ENCODE measurements around the gene PRKCD. TPM values are rescaled to one million over a fixed set of nuclear protein-coding genes. Genes with fewer than 3 reads are reported as not detected.

PRKCD gene
- total RNA-seq, 1 donor from 2014 or later: 103 TPM

DNA sequence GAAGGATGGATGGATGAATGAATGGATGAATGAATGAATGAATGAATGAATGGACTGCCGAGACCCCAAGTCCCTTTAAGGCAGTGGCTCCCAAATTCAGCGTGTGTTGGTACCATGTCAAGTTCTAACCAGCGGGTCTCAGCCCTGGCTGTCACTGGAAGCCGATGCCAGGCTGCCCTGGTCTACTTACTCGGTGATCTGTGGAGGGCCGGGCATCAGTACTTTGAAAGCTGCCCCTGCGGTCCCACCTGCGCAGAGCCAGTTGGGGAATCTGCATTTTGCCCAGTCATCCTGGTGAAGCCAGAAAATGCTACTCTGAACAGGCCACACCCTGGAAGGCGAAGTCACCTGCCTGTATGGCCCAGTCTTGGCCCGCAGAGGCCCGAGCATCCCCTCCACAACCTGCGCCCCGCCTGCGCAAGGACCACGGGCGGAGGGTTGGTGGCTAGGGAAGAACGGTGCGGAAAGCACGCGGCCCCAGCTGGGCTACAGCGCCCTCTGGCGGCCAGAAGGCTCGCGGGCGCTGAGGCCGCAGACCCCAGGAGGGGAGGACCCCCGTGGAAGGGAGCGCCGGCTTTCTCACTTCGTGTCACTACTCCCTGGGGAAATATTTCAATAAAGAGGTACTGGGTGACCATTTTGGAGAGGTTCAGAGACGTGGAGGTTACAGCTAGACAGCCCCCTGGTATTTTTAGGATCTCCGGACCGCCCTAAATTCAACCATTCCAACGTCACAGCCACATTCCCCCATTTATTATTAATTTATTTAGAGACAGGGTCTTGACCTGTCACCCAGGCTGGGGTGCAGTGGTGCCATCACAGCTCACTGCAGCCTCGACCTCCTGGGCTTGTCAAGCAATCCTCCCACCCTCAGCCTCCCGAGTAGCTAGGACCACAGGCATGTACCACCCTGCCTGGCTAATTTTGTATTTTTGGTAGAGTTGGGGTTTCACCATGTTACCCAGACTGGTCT lies 34.9 kb downstream of the PRKCD start:
- ATAC-seq (peak; percentile 84), DNase-seq (peak; percentile 75)
- no peaks in the 10 kb centered on the region for H3K27me3 ChIP-seq (ENCODE audit: low read depth)
- peak; percentile 99 for TF ChIP-seq CTCF (IDR thresholded peaks at IDR 0.05)
- H3K9me3 ChIP-seq: no peaks in the 10 kb centered on the region
- peaks cover 27% of the 10 kb centered on the region for H3K4me1 ChIP-seq
- no peak overlapping the region for H3K27ac ChIP-seq
- peaks cover 31% of the 10 kb centered on the region for H3K36me3 ChIP-seq
- intact Hi-C loops (cut with DNase I): no loop called here
- no peak overlapping the region for H3K4me3 ChIP-seq

DNA sequence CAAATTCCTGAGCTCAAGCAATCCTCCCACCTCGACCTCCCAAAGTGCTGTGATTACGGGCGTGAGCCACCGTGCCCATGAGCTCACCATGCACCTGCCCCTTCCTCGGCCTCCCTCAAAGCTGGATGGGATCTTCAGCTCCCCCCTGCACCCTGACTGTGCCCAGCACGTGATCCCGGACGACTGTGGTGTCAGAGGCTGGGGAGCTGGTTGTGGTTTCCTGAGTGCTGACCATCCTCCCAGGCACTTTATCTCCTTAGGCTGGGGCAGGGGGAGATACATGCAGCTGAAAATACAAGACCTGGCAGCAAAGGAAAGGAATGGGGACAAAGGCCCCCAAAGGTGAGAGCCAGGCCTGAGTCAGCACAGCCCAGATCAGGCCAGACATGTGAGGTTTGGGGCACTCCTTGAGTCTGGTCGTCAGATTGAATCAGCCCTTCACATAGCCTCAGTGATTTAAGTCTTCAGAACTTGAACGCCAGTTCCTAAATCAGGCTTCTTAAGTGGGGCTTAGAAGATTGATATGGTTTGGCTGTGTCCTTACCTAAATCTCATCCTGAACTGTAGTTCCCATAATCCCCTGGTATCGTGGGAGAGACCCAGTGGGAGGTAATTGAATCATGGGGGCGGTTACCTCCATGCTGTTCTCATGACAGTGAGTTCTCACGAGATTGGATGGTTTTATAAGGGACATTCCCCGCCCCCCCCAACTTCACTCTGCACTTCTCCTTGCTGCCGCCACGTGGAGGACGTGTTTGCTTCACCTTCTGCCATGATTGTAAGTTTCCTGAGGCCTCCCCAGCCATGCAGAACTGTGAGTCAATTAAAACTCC lies 35.8 kb downstream of the PRKCD start:
- intact Hi-C loops (cut with DNase I): no loop called here
- H3K36me3 ChIP-seq: peaks cover 22% of the 10 kb centered on the region
- peaks cover 27% of the 10 kb centered on the region for H3K4me1 ChIP-seq
- ATAC-seq: peak; percentile 3 to 41
- no peaks in the 10 kb centered on the region for H3K9me3 ChIP-seq
- H3K4me3 ChIP-seq: no peak overlapping the region
- H3K27ac ChIP-seq: no peak overlapping the region
- peak; percentile 67 for DNase-seq
- no peaks in the 10 kb centered on the region for H3K27me3 ChIP-seq (ENCODE audit: low read depth)
- TF ChIP-seq CTCF (IDR thresholded peaks at IDR 0.05): peak; percentile 7

DNA sequence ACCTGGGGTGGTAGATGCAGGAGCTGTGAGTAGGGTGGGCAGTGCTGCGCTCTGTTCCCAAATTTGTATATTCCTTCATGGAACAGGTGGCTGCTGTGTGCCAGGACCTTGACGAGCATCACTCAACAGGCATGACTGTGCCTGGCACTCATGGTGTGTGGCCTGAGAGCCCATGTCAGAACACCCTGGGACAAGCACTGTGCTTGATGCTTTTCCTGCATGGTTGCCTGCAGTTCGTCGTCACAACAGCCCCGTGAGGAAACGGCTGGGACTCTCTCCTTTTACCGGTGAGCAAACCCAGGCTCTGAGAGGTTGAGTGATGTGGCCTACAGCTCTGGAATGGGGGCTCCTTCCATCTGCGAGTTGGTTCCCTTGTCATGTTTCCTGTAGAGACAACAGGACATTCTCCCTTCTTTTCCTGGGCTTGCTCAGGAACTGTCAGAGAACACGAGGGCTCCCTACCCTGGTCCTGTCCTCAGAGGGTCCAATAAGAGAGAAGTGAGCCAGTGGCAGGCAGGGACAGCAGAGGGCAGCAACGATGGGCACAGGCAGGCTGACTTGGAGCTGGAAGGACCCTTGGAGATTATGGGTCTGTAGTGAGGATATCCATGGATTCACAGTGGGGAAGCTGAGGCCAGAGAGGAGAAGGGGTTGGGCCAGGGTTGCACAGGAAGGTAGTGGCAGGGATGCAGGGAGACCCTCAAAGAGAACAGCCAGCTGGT lies 37.4 kb downstream of the PRKCD start:
- H3K9me3 ChIP-seq: no peaks in the 10 kb centered on the region
- DNase-seq (no peak), ATAC-seq (no peak)
- H3K27ac ChIP-seq: no peak overlapping the region
- no peaks in the 10 kb centered on the region for H3K27me3 ChIP-seq (ENCODE audit: low read depth)
- H3K4me3 ChIP-seq: no peak overlapping the region
- H3K36me3 ChIP-seq: peaks cover 5% of the 10 kb centered on the region
- intact Hi-C loops (cut with DNase I): no loop called here
- TF ChIP-seq CTCF (IDR thresholded peaks at IDR 0.05): no peak
- H3K4me1 ChIP-seq: peaks cover 27% of the 10 kb centered on the region

GRCh38 chr3:53198996-53199395 lies 38.0 kb downstream of the PRKCD start:
- intact Hi-C loops (cut with DNase I): no loop called here
- H3K36me3 ChIP-seq: no peaks in the 10 kb centered on the region
- no peak overlapping the region for H3K4me3 ChIP-seq
- no peak overlapping the region for H3K27ac ChIP-seq
- H3K9me3 ChIP-seq: no peaks in the 10 kb centered on the region
- TF ChIP-seq CTCF (IDR thresholded peaks at IDR 0.05): no peak
- peaks cover 26% of the 10 kb centered on the region for H3K4me1 ChIP-seq
- DNase-seq (no peak), ATAC-seq (peak; percentile 72 to 76)
- H3K27me3 ChIP-seq (ENCODE audit: low read depth): no peaks in the 10 kb centered on the region

DNA sequence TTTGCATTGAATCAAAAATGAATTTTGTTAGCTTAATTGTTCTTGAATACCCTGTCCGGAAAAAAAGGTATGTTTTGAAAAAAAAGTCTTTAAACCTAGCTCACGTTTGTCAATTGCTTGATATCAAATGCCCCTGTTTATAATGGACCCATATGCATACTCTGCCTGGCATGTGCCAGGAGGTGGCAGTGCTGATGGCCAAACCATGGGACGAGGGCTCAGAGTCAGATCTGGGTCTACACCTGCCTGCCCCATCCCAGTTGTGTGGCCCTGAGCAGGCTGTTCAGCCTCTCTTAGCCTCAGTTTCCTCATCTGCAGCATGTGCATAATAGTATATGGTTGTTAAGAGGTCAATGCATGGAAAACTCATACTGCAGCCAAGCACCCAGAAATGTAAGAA lies 38.8 kb downstream of the PRKCD start:
- no peak overlapping the region for H3K4me3 ChIP-seq
- no peaks in the 10 kb centered on the region for H3K9me3 ChIP-seq
- DNase-seq (no peak), ATAC-seq (no peak)
- no peak for TF ChIP-seq CTCF (IDR thresholded peaks at IDR 0.05)
- no peak overlapping the region for H3K27ac ChIP-seq
- H3K4me1 ChIP-seq: peaks cover 17% of the 10 kb centered on the region
- no peaks in the 10 kb centered on the region for H3K27me3 ChIP-seq (ENCODE audit: low read depth)
- H3K36me3 ChIP-seq: no peaks in the 10 kb centered on the region
- intact Hi-C loops (cut with DNase I): loop anchor here (5.0 kb wide), 1 partner anchor 73 kb away; no protein-coding TSS in a partner anchor

All from lower lobe of right lung (tissue), 2 donors.